ENCODE results near the gene MESP2.

Gene MESP2

DNA sequence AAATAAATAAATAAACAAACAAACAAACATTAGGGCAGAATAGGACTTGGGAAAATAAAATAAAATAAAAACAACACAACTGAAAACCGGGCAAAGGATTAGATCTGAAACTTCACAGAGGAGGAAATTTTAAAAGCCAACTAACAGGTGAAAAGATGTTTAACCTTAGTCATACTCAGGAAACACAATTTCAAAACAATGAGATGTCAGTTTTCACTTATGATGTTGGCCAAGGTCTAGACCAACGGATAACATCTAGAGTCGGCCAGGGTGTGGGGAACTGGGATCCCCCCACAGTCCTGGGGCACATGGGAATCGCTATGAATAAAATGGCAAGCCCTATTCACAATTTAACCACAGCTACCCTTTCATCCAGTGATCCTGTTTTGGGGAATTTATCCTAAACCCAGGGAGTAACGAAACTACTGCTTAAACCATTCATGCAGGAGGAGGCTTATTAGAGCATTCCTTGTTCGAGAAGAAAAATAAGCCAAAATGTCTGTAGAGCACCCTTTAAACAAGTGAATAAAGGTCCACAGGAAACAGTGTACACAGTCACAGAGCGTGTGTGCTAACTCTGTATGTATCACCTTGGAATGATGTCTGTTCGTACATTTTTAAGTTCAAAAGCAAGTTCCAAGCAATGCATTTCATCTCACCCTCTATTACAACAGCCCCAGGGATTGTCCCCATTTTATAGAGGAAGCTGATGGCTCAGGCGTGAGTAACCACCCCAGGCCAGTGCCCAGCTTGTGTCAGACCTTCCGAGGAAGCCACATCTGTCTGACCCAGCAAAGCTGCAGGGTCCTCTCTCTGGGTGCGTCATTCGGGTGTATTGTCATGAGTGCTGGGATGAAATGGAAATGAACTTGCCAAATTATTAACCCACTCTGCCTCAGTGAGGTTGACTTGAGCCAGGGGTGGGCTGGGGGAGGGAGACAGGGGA lies 44.8 kb downstream of the MESP2 start:
- no peak for DNase-seq

DNA sequence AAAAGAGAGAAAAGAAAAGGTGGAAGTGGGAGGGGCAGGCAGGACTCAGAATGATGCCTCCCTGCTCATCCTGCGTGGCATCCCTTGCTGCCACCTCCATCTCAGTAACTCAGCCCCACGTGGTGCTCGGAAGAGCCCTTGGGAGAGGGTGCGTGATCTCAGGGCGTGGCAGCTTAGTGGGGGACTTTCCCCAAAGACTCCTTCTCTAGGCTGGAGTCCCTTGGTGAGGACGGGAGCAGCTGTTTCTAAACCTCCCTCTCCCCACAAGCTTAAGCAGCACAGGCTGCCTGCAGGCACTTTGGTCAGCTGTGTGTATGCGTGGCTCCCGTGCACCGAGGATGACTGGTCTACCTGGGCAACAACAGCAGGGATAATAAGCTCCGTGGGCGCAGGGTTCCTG lies 45.9 kb downstream of the MESP2 start:
- DNase-seq, result no peak

GRCh38 chr15:89822611-89822950 lies 46.4 kb downstream of the MESP2 start:
- no peak for DNase-seq

- DNase-seq, result no peak
Measured at GRCh38 chr15:89822951-89823711, 47.0 kb downstream of the MESP2 start.

DNA sequence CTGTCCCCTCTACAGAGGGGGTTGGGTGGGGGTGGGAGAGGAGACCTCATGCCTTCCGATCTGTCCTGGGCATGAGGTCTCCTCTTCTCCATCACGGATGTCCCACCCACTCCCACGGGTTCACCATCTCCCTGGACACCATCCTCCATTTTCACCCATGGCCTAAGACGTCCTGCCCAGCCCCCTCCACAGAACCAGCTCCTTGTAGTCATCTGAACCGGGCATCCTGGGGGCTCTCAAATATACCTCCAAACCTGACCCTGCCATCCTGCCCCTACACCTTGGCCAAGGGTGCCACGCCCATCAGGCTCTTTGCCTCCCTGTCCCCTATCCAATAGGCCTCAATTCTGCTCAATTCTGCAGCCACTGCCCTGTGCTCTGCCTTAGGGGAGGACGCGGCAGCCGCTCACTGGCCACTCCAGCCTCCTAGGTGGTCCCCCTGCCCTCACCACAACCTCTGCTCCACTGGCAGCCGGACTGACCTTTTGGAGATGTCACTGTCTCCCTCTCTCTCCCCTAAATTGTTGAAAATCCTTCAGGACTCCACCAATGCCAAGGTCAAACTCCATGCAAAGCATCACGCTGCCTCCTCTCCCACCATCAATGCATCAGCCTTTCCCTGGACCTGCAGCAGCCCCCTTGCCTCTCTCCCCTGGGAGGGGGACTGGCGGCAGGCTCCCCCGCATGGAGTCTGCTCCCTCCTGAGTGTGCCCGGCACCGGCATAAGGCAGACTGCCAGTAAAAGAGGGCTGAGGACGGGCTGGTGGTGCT lies 47.9 kb downstream of the MESP2 start:
- DNase-seq, result no peak

DNA sequence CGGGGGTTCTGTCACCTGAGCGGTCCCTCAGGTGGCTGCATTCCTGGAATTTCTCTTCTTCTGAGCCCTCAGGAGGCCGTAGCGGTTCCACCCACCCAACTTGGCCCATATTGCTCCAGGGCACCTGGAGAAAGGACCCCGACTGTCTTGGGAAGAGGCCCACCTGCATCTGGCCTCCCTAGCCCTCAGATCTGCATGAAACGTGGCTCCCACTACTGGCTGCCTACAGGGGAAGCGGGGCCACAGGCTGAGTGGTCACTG lies 48.4 kb downstream of the MESP2 start:
- DNase-seq, result no peak

GRCh38 chr15:89825271-89825940 lies 49.3 kb downstream of the MESP2 start:
- DNase-seq, result no peak

- DNase-seq, result no peak
Measured at GRCh38 chr15:89826671-89827655, 50.8 kb downstream of the MESP2 start.

DNA sequence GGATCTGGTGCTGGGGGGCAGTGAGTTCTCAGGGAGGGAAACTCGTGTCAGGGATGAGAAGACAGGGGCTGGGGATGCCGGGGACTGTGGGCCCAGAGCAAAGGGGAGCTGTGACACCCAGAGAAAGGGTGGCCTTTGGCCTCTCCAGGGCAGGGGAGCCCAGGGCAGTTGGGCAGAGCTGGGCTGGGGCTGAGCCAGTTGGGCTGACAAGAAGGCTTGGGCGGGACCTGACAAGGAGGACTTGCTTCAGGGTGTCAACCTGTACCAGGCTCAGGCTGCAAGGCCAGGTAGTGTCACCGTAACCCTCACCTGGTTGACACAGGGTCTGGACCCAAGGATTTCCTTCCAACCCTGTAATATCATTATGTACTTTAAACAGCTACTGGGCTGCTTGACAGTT lies 51.7 kb downstream of the MESP2 start:
- DNase-seq, result no peak

Data from activated naive CD4-positive, alpha-beta T cell treated with anti-CD3 and anti-CD28 coated beads, Interleukin-2, amount 50 U/mL, for 16 hours (primary cell).